GM13977 (cell line): ENCODE results near the gene CAMK1D.
A peak's percentile ranks its signal among the peaks of the same experiment; 100 is the strongest.

Source experiments
- DNase-seq: peaks from one replicate; pipeline ENCODE4 v3.0.0; 2012; ENCODE audit warnings: low spot score
- in situ Hi-C: fragments of 300-500 bp; cut with MboI; formaldehyde crosslinking; loops from one replicate; pipeline ENCODE4 v1.12.0; 2022; ENCODE audit warnings: low sequenced_read_pairs, low pct_unique_long_range_greater_than_20kb, mixed read lengths, inconsistent platforms; ENCODE audit not compliant: unreplicated experiment
- TF ChIP-seq, protein P1 (sequence below): IDR thresholded peaks from 2 replicates; pipeline ENCODE4 v1.5.1; 2012; ENCODE audit warnings: mild to moderate bottlenecking, control low read depth; ENCODE audit not compliant: insufficient read depth; ENCODE audit errors: extremely low read depth, missing control alignments

CAMK1D gene

DNA sequence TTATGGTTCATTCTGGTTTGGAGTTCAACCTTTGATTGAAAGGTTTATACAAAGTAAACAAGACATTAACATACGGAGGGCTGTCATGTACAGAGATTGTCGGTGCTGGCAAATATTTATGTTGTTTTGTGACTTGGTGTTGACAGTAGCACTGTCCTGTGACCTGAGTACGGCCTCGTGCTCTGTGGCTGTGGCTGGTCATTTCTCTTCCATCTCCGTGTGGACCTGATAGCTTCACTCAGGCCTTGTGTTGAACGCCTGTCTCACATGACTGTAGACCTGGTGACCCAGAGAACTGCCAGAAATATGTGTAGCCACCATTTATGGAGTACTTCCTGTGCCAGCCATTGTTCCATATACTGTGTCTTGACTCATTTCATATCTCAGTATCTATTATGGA, 340.5 kb downstream of the CAMK1D start:
- DNase-seq: no peak
- TF ChIP-seq, protein P1, sequence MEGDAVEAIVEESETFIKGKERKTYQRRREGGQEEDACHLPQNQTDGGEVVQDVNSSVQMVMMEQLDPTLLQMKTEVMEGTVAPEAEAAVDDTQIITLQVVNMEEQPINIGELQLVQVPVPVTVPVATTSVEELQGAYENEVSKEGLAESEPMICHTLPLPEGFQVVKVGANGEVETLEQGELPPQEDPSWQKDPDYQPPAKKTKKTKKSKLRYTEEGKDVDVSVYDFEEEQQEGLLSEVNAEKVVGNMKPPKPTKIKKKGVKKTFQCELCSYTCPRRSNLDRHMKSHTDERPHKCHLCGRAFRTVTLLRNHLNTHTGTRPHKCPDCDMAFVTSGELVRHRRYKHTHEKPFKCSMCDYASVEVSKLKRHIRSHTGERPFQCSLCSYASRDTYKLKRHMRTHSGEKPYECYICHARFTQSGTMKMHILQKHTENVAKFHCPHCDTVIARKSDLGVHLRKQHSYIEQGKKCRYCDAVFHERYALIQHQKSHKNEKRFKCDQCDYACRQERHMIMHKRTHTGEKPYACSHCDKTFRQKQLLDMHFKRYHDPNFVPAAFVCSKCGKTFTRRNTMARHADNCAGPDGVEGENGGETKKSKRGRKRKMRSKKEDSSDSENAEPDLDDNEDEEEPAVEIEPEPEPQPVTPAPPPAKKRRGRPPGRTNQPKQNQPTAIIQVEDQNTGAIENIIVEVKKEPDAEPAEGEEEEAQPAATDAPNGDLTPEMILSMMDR: no peak
- in situ Hi-C loops: no loop called here

GRCh38 chr10:12690525-12691126, 341.3 kb downstream of the CAMK1D start:
- TF ChIP-seq, protein P1: no peak
- DNase-seq: peak; percentile 10
- in situ Hi-C loops: no loop called here

- TF ChIP-seq, protein P1: no peak
- no peak for DNase-seq
- in situ Hi-C loops: no loop called here
Measured at GRCh38 chr10:12691596-12691995, 342.2 kb downstream of the CAMK1D start.

DNA sequence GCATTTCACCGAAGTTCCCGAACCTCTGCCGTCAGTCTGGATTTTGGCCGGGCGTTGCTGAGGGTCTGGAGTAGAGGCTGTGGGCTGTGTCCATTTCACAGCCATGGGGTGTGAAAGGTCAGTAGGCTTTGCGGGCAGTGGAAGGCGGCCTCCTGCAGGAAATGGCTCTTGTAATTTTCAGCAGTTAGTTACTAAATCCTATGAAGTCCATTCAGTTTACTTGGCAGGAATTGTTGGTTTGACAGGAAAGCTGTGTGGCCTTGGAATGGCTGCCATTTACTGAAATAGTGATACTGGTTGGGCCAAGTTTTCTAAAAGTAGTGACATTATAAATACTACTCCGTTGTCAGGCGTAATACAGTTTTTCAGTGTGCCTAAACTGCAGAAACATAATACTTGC, 348.4 kb downstream of the CAMK1D start:
- DNase-seq: no peak
- TF ChIP-seq, protein P1: no peak
- in situ Hi-C loops: no loop called here

- TF ChIP-seq, protein P1: no peak
- in situ Hi-C loops: no loop called here
- DNase-seq: no peak
Measured at GRCh38 chr10:12699258-12699700, 349.9 kb downstream of the CAMK1D start.

- in situ Hi-C loops: loop anchor here (25.0 kb wide), 1 partner anchor 438 kb away; no protein-coding TSS in a partner anchor
- DNase-seq: no peak
- TF ChIP-seq, protein P1: no peak
Measured at GRCh38 chr10:12699781-12700556, 350.6 kb downstream of the CAMK1D start.
